Activated CD8-positive, alpha-beta memory T cell treated with anti-CD3 and anti-CD28 coated beads for 24 hours (primary cell): ENCODE results near the gene PBX4.

Experiments
- DNase-seq: peaks from one replicate; pipeline ENCODE4 v3.0.0-alpha.2; 2020

PBX4 gene

DNA sequence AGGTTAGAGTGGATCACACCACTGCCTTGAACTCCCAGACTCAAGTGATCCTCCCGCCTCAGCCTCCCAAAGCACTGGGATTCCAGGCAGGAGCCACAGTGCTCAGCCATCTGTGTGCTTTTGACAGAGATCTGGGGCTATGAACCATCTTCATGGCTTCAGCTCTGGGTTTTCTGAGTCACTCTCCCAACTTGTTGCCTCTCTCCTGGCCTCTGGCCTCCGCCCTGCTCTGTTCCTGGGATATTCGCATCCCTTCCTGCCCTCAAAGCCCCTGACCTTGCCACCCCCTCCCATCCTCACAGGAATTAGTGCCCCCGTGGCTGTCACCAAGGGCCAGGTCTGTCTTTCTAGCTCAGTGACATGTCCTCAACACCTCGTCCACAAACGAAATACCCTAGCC, 30.7 kb upstream of the PBX4 start:
- no peak for DNase-seq

DNA sequence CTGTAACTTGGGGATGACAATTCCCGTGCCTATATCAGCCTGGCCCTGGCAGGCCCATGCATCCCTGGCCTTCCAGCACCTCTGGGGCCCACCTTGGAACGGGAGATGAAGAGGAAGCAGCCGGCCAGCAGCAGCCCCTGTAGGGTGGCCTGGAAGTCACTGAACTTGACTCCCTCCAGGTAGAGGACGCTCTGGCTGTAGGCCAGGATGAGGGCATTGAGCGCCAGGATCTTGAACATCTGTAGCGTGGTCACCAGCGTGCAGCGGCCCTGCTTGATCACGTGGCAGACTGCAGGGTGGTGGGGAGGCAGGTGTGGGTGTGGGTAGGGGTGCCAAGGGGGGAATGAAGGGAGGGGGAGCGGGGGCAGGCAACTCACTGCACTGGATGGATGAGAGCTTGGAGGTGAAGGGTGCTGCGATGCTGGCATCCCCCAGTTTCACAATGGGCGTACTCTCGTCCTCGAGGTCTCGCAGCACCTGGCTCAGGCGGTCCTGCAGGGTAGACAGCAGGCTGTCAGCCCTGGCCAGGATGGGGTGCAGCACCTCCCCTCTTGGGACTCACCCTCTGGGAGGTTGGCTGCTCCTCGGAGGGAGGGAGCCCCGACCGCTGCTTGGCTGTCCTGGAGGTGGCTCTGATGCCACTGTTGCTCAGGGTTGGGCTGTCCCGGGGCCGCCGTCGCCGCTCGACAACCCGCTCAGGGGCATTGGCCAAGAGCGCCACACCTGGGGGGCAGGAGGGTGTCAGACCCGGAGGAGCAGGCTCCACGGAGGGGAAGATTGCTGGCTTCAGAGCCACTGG, 28.7 kb upstream of the PBX4 start:
- no peak for DNase-seq

DNA sequence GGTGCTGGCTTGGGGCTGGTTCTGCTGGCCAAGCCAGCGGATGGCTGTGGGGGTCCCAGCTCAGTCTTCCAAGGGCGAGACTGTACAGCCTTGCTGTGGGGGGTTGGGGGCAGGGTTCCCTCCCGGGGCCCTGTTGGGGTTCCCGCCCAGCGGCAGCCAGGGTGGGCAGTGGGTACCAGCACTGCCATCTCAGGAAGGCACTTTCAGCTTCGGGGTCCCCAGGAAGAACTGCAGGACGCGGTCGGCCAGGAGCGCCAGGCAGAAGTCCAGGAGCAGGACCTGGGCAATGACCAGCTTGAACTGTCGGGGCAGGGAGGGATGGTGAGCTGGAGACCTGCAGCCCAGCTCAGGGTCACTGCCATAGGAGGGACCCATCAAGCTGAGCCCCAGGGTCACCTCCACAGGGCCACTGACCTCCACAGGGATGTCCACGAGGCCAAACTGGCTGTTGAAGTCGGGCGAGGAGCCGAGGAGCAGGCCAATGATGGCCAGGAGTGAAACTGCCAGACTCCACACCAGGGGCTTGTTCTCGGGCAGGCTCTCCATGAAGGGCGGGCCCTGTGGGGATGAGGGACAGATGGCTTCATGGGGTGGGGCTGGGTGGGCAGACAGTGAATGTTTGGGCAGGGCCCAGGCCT, 26.9 kb upstream of the PBX4 start:
- DNase-seq: no peak

DNA sequence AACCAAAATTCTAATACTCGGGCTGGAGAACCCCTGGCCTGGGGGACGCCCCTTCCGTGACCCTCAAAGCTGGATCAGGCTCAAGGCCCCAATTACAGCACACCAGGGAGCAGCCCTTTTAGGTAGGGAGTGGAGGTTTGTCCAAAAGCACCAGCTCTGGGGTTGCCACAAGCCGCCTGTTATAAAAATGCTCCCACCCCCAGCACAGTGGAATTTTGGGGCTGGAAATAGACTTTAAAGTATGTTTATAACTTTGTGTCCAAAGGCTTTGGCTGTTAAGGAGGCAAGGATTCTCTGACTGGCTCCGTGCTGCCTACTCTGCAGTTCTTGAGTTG, 25.5 kb upstream of the PBX4 start:
- DNase-seq: no peak

DNA sequence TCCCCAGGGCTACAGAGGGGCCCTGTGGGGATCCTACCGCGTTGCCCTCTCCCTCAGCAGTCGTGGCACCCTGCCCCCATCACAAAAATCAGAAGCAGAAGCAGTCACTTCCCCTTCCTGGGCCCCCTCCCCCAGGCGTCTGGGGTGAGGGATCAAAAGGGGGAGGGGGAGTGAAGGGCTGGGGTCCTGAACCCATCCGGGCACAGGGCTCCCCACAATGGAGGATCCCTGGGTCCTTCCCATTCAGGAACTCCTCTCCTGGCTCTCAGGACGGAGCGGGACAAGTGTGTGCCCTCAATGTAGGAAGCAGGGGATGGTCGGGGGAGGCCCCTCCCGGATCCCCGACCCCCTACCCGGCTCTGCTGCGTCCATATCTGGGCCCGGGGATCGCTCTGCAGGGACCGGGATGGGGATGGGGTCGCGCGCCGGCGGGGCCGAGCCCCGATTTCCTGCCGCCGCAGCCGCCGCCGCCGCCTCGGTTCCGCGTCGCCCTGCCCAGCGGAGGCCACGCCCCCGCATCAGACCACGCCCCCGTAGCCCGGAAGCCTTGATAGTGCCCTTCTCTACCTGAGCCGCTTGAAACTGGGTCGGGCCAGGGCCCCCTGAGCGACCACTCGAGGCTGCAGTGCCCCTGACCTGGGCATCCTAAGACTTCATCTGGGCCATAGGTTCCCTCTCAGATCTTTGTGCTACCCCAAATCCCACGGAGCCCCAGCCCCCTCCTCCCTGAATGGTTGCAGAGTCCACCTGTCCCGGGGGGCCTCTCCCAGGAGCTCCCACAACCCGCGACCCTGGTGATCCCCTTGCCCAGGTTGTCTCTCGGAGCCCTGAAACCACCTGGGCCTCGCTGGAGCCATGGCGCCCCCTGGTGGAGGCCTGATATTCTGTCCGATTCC, 24.9 kb upstream of the PBX4 start, which contains the start of gene GMIP:
GMIP (minus strand) TSS at position 500 of the 896 bp plus-strand sequence; CDS start at position 372, 128 bp downstream.
- peak; percentile 94 for DNase-seq

DNA sequence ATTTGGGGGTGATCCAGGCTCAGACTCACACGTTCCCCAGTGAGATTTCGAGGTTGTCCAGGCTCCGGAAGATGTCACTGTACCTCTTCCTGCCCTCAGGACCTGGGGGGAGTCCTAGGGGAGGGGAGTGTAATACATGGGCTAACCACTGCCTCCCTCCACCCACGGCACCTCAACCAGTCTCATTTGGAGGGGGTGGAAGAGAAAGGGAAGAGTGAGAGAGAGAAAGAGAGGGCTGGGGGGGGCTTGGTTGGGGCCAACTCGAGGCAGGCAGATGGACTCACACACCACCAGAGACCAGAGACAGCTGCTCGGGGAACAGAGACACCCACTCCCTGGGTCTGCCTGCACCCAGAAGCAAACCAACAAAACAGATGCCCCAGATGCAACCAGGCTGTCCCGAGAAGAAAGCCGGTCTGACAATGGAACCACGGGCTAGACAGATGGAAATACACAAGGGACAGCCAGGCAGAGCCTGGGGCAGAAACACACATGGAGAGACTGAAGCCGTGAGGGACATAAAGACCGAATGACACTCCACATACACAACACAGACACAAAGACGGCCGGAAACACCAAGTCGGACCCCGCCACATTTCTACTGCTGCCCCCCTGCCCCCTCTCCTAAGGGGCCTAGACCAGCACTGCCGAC, 24.1 kb upstream of the PBX4 start:
- DNase-seq: peak; percentile 81

DNA sequence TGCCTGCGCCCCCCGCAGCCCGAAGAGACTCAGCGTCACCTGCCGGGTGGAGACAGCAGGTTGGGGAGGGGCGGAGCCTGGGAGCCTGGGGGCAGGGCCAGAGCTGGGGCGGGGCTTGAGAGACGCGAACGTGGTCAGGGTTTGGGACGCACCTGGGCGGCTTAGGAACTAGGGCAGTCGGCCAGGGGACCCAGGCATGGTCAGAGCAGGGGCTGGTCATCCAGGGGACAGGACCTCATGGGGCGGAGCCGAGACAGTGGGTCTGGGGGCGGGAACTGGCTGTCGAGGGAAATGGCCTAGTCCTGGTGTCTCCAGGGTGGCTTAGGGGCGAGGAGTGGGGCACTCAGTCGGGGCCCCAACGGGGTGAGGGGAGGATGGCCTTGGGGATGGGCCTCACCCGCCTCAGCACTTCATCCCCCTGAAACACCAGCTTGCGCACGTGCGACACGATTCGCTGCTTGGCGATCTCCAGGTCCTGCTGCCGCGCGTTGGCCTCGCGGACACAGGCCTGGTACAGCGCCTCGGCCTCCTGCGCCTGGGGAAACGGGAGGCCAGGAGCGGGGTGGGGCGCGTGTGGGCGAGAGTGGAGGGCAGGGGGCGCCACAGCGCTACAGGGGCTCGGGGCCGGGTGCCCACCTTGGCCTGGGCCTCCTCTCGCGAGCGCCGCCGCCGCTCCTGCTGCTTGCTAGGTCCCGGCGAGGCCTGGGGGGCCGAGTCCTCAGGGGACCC, 19.2 kb upstream of the PBX4 start:
- DNase-seq: peak; percentile 57

DNA sequence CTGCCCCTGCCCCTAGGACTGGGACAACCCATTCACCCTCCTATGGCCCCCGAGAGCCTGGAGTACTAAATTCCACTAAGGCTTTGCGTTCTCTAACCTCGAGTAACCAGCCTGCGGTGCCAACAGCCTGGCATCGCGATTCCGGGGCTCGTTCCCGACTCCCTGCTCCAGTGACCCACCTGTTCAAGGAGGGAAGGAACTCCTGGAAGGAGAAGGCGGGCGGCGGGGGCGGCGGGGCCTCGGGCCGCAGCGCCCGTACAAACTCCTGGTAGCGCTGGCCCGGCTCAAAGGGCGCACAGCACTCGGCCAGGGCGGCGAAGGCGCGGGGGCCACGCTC, 18.7 kb upstream of the PBX4 start:
- no peak for DNase-seq

DNA sequence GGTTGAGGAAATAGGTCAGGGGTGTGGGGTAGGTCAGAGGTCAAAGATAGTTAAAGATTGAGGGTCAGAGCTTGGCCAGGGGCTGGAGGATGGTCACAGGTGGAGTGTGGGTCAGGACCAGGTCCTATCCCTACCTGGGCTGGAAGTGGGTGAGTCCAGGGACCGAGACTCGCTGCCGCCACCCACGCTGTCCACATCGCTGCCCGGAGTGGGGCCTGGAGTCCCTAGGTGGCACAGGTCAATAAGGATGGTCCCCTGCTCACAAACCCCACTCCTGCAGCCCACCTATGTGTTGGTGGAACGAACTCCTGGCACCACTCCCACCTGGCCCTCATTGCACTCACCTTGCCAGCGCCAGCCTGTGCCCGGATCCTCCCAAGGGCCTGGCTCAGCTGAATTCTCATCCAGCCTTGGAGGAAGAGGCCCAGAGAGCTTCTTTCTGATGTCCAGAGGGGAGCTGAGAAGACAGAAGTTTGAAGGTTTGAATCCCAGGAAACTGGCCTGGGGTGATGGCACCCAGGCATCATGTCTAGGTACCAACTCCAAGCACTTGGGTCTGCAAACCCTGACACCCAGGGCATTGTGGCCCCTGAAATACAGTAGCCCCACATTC, 18.2 kb upstream of the PBX4 start:
- DNase-seq: no peak

DNA sequence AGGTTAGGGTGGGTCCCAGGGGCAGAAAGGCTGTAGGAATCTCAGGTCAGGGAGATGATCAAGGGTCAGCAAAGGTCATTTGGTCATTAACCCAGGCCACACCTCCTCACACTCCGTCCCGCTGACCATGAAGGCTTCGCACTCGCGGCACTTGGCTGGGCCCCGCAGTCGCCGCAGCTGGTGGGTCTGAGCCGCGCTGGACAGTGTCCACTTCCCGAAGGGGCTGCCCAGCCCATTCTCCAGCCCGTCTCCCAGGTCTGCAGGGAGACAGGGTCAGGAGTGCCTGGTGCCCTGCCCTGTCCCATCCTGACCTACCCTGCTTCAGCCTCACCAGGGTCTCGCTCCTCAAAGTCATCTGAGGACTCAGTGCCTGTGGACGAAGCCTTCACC, 16.8 kb upstream of the PBX4 start:
- DNase-seq: no peak

DNA sequence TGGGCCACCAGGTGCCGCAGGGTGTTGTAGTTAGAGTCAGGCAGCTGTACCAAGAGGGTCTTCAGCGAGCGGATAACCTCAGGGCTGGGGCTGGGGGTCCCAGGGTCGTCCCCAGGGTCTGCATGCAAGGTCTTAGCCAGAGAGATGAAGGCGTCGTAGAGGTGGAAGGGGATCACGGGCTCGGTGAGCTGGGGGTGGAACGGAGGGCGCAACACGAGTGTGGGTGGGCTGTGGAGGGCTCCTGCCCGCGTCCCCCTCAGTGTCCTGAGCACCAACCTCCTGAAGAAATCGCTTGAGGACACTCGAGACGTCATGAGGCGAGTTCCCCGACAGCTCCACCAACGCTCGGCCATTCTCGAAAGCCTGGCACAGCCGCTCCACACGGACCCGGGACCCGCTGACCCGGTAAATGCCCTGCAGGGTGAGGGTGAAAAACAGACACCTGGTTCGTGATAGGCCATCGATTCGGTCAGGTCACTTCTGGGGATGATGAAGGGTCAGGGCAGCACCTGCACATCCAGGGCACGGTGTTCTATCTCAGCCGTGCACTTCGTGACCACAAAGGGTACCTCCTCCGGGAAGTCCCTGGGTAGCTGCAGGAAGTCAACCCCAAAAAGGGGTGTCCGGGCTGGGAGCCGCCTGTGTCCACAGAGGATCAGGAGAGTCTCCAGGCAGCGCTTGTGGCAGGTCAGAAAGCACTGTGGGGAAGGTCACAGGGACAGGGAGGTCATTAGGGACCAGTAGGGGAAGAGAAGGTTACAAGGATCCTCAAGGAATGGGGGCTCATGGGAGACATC, 16.2 kb upstream of the PBX4 start:
- DNase-seq: no peak

DNA sequence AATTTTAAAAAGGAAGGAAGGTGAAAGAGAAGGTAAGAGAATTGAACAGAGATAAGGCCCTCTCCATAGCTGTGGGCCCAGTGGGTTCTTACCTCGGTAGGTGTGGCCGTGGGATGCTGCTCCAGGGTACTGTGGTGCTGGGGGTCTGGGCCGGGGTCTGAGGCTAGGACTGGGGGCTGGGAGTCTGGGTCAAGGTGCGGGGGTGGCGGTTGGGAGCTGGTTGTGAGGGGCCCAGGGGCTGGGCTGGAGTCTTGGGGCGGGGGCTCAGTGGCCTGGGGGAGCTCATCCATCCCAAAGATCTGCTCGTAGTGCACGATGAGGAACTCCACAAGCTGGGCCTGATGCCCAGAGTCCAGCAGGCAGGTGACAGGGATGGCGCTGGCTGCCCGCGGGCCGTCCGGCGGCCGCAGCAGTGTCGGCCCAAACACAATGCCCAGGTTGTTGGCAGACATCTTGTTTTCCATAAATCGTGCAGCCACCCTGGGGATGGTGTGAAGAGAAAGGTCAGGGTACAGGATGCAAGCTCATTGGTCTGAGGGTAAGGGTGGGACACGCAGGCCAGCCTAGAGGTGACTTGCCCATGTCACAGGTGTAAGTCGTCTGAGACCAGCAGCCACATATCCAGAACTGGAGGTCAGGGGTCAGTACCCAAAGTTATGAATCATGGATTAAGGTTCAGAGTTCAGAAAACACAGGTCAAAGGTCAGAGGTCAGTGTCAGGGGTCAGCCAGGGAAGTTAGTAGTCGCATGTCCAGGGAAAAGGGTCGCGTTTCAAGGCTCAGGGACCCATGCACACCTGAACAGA, 15.4 kb upstream of the PBX4 start:
- no peak for DNase-seq

DNA sequence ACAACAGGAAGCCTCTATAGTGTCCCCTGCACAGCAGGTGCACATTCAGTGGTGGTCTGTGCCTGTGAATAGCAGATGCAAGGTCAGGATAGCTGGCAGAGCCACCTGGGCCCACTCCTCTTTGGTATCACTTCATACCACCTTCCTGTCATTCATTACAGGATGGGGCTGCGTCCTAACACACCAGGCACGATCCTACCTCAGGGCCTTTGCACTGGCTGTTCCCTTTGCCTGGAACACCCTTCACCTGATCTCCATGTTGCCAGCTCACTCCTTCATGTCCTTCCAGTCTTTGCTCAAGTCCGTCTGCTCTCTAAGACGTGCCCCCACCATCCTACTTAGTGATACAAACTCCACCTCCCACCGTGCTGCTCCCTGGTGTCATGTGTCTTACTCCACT, 14.2 kb upstream of the PBX4 start:
- DNase-seq: no peak

DNA sequence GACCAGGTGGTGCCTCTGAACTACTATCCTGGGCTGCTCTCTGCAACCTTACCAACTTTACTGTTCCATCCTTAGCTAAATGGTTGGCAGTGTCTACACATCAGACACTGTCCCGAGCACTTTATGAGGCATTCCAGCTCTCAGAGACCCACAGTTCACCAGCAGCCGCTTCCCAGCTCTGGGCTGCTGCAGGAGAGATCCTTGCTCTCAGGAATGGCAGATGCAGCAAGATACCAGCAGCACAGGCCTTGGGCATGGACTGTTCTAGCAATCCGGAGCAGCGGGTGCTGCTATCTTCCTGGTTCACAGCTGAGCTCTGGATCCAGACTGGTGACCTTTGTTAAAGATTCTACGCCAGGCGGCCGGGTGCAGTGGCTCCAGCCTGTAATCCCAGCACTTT, 12.9 kb upstream of the PBX4 start:
- no peak for DNase-seq

DNA sequence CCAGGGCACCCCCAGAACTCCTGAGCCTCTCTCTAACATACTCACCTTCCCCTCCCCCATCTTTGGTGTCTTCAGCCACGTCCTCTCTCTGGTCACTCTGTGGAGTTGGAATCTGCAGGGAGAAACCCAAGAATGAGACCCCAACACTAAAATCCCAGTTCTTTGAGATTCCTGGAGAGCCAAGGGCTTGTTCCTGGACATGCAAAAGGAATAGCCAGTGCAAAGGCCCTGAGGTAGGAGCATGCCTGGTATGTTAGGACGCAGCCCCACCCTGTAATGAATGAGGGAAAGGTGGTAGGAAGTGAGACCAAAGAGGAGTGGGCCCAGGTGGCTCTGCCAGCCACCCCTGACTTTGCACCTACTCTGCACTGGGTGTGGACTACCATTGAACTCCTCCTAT, 11.9 kb upstream of the PBX4 start:
- DNase-seq: no peak

DNA sequence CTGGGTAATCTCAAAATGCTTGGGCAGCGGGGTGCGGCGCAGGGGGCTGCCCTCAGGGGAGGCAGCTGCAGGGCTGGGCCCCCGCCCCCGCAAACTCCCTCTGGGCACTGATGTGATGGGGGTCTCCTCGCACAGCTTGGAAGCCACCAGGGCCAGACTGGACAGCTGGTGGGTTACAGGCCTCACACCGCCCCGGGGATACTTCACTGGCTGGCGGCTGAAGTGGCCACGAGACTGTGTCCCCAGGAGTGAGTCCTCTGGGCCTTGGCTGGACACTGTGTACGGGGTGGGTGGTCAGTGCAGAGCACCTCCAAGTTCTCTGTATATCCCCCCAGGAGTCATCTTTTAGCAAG, 11.6 kb upstream of the PBX4 start:
- DNase-seq: no peak

DNA sequence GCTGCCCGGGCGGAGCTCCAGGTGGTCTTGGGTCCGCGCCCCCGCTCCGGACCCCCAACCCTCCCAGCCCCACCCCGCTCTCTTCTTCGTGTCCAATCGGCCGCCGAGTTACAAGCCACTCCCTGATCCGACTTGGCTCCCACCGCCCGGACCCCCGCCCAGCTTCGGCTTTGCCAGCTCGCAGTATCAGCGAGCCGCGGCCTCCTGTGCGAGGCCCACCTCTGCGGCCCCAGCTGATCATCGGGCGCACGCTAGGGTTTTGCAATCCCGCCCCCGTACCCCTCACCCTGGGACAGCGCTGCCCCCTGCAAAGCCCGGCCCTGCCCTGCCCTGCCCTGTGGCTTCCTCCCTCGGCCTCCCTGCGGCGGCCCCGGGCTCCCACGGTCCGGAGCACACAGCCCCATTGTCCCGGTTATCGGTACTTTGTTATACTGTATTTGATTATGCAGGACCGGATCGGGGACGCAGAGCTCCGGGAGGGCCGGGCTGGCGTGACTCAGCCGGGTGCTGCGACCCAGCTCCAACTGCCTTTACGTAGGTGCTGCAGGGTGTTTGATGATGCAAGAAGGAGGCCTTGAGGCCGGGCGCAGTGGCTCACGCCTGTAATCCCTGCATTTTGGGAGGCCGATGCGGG, 10.1 kb upstream of the PBX4 start:
- peak; percentile 84 for DNase-seq

DNA sequence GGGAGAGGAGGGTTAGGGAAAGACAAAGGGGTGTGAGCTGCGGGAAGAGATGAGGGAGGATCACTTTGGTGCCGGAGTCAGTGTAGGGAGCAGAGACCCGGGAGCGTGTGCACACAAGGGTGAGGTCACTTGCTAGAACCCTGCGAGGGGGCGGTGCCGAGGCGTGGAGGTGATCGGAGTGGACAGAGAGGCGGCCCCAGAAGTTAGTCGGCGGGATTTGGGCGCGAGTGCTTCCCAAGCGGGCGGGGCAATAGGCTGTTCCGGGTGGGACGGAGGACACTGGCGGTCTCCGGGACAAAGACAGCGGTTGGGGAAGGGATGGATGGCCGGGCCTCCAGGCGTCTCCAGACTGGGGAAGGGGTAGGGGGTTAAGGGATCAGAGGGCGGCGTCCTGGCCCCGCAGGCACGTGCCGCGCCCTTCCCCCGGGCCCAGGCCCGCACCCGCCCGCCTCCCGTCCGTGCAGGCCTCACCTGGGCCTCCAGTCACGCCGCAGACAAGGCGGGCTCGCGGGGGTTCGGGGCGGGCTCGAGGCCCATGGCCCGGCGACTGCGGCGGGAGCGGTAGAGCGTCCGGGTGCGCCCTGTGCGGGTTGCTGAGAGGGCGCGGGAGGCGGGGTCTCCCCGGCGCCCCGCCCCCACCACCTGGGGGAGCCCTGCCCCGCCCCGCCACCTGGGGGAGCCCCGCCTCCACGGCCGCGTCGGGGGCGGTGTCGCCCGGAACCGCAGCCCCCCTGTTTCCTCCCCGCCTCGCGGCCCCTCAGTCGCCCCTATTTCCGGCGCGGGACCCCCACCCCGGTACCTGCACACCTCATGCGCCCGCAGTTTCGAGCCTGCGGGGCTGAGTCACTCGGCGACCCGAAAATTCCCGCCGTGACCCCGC, 9.4 kb upstream of the PBX4 start, which contains the start of gene LPAR2:
LPAR2 (minus strand) TSS at position 600 of the 880 bp plus-strand sequence. CDS start 945 bp downstream, outside the sequence.
- peak; percentile 87 for DNase-seq
